Heart right ventricle (tissue), 16 donors: ENCODE results near the gene ZNF764. TPM values are rescaled to one million over a fixed set of nuclear protein-coding genes. Genes with fewer than 3 reads are reported as not detected.

ENCODE experiments used
- ATAC-seq, 8 donors: fragments of 200-7000 bp; cut with Tn5 transposase; one replicate each; pipeline ENCODE4 v1.9.1; 2020; ENCODE audit warnings: mild to moderate bottlenecking in 8 of 8, moderate library complexity in 8 of 8, moderate number of reproducible peaks in 1 of 8
- DNase-seq, 2 donors: peaks; one replicate each; pipeline ENCODE4 v3.0.0-alpha.2; 2020
- H3K27ac ChIP-seq, 10 donors: fragments of 200-600 bp; sonication (generic) in 2 of 10; one replicate each; pipeline versions ENCODE4 v1.5.0 to v1.8.0; 2020 to 2022; ENCODE audit warnings: mild to moderate bottlenecking in 3 of 10
- H3K27me3 ChIP-seq, 7 donors: fragments of 200-600 bp; one replicate each; pipeline ENCODE4 v1.8.0; 2021 to 2022; ENCODE audit warnings: mild to moderate bottlenecking in 2 of 7
- H3K36me3 ChIP-seq, 9 donors: fragments of 200-600 bp; sonication (generic) in 1 of 9; one replicate each; pipeline versions ENCODE4 v1.5.0 to v1.8.0; 2020 to 2022; ENCODE audit warnings: mild to moderate bottlenecking in 2 of 9
- H3K4me1 ChIP-seq, 9 donors: fragments of 200-600 bp; sonication (generic) in 1 of 9; one replicate each; pipeline versions ENCODE4 v1.5.0 to v1.8.0; 2020 to 2022; ENCODE audit warnings: mild to moderate bottlenecking in 4 of 9
- H3K4me3 ChIP-seq, 10 donors: fragments of 200-600 bp; sonication (generic) in 2 of 10; one replicate each; pipeline versions ENCODE4 v1.5.0 to v1.8.0; 2020 to 2022; ENCODE audit warnings: mild to moderate bottlenecking in 7 of 10, moderate library complexity in 2 of 10
- H3K9me3 ChIP-seq, 11 donors: fragments of 200-600 bp in 10 of 11; sonication (generic) in 2 of 11; one replicate each; pipeline versions ENCODE4 v1.5.0 to v1.8.0; 2013 to 2022; ENCODE audit warnings: mild to moderate bottlenecking in 2 of 11, control low read depth in 1 of 11, moderate library complexity in 1 of 11
- CTCF ChIP-seq, 9 donors: fragments of 200-600 bp; sonication (generic) in 2 of 9; IDR thresholded peaks; one replicate each; pipeline versions ENCODE4 v1.5.0 to v1.8.0; 2021 to 2022; ENCODE audit warnings: antibody characterized with exemption in 9 of 9, mild to moderate bottlenecking in 5 of 9, moderate library complexity in 1 of 9
- WGBS, 2 donors: extraction: QIAGEN DNeasy Blood & Tissue Kit; methylation state at CpG; one replicate each; pipeline ENCODE4 v1.1.7; 2013; ENCODE audit warnings: inconsistent platforms in 1 of 2; 5-methylcytosine and 5-hydroxymethylcytosine counted together
- intact Hi-C, 10 donors: fragments of 100-400 bp; cut with DNase I; formaldehyde crosslinking; loops; one replicate each; pipeline versions ENCODE4 v1.11.1 to v1.14.2; 2022
- polyA plus RNA-seq, 2 donors: library from polyadenylated mRNA; stranded (reverse); fragments of 200-250 nt; gene quantifications; one replicate each; pipeline ENCODE4 v1.2.3, GENCODE V29; 2013
- total RNA-seq, 10 donors: library from RNA; stranded (reverse); fragmentation: NEBNext Ultra II Directional in 3 of 10; extraction: Animal tissue kit (Norgen Biotek cat#: 25700) in 3 of 10; gene quantifications; one replicate each; pipeline versions ENCODE4 v1.2.1 to v1.2.4, GENCODE V29; 2021 to 2023
- donor health status: Arrhythmogenic right ventricular cardiomyopathy.
- donor health status: ischemic (EF 13 %, LVEDD 7.1; RV severe dilation, severe dysfunction).
- donor health status: healthy with polysubstance abuse.
- donor health status: DM: no; HTN: yes; CAD: no.
- donor health status: DM: no; HTN: no; CAD: no.
- donor health status: ischemic (EF 25% LVEDD 6.9; RV normal size, moderate dysfunction).
- donor health status: ischemic (EF 25% LVEDD 5.7; RV mildly dilated, moderate dysfunction).
- donor health status: healthy.
- donor health status: DM: yes; HTN: yes; CAD: no.
- donor health status: Ischemic cardiomyopathy.
- donor health status: ischemic (EF 35%, LVEDD 5.7; RV mildly dilated, moderate dysfunction).
- donor health status: nonischemic (EF 11% LVEDD 7.7; RV severe dilation, severe dysfunction).
- donor health status: DM: yes; HTN: yes; CAD: no.
- donor health status: PGD.
- donor health status: ischemic (EF 29% LVEDD 5.4; RV normal size, mild dysfunction).
- donor health status: nonischemic (EF 23%, LVEDD 6.1; RV moderate dilation, normal function).

Gene ZNF764
- total and polyA plus RNA-seq, 12 donors = 5.6 to 15.3 (median 10.3) TPM

GRCh38 chr16:30581457-30581856 lies 23.3 kb upstream of the ZNF764 start:
- no peak for DNase-seq
- Histone ChIP-seq H3K9me3 (no peaks in the 10 kb centered on the region), H3K36me3 (peaks cover 0 to 77% (median 23%) of the 10 kb centered on the region in 9 donors), H3K27me3 (no peaks in the 10 kb centered on the region), H3K4me1 (peaks cover 3 to 19% (median 13%) of the 10 kb centered on the region in 9 donors), H3K27ac (no peak overlapping the region), H3K4me3 (no peak overlapping the region)
- 88 to 91% methylated on average over 7 of the region's 7 CpGs for WGBS, 2 donors
- intact Hi-C loops = loop anchor here in 3 of 10 donors (10.0 kb wide), 2 partner anchors 47 to 53 kb away; partner anchors contain the start of gene ZNF747 (in 2 of the 3)
- no peak for TF ChIP-seq CTCF (IDR thresholded peaks at IDR 0.05)
- no peak for ATAC-seq

- intact Hi-C loops = loop anchor here in 6 of 10 donors (5.0 to 10.0 kb wide), 5 partner anchors 42 to 130 kb away; partner anchors contain the start of genes ZNF768 (in 4 of the 6), ZNF747 (in 2 of the 6), PRR14 (in 1 of the 6) and SEPHS2 (in 1 of the 6)
- H3K36me3 ChIP-seq = peaks cover 0 to 41% (median 0%) of the 10 kb centered on the region in 9 donors
- H3K27me3 ChIP-seq = no peaks in the 10 kb centered on the region
- no peak overlapping the region for H3K4me3 ChIP-seq
- ATAC-seq = no peak
- H3K9me3 ChIP-seq = no peaks in the 10 kb centered on the region
- WGBS, 2 donors = 76 to 84% methylated on average over 1 of the region's 1 CpG
- no peak for DNase-seq
- peaks cover 6 to 25% (median 21%) of the 10 kb centered on the region in 9 donors for H3K4me1 ChIP-seq
- no peak overlapping the region for H3K27ac ChIP-seq
- no peak for TF ChIP-seq CTCF (IDR thresholded peaks at IDR 0.05)
Measured at GRCh38 chr16:30574678-30575077, 16.5 kb upstream of the ZNF764 start.

GRCh38 chr16:30571445-30572322 lies 13.5 kb upstream of the ZNF764 start, which contains the start of gene ZNF688:
Gene ZNF688, minus strand, starts transcription at chr16:30571714. Its CDS starts 85 bp downstream, at chr16:30571629.
- peaks cover 6 to 50% (median 23%) of the 10 kb centered on the region in 9 donors for H3K4me1 ChIP-seq
- TF ChIP-seq CTCF (IDR thresholded peaks at IDR 0.05) = peak in 1 of 9 donors; percentile 8
- 0 to 1% methylated on average over 67 of the region's 67 CpGs for WGBS, 2 donors
- intact Hi-C loops = loop anchor here in 7 of 10 donors (1.0 to 10.0 kb wide), 7 partner anchors 14 to 127 kb away; partner anchors contain the start of genes ZNF768 (in 4 of the 7), ZNF785 (in 3 of the 7), ZNF747 (in 2 of the 7) and PRR14 (in 1 of the 7)
- peak within 1 kb of the TSS; percentile 65 to 90 (median 83) for H3K4me3 ChIP-seq
- H3K27ac ChIP-seq = peak within 1 kb of the TSS; percentile 96 to 99 (median 99)
- peak; percentile 94 to 97 for DNase-seq
- H3K9me3 ChIP-seq = no peaks in the 10 kb centered on the region
- H3K27me3 ChIP-seq = no peaks in the 10 kb centered on the region
- peaks cover 0 to 21% (median 0%) of the 10 kb centered on the region in 9 donors for H3K36me3 ChIP-seq
- peak; percentile 88 to 96 (median 94) for ATAC-seq
